GM13976 (cell line): ENCODE data around the gene INPP5J.

Experiments used
- DNase-seq: peaks from one replicate; pipeline ENCODE4 v3.0.0; 2012; ENCODE audit warnings: low spot score
- CTCF ChIP-seq: IDR thresholded peaks from 2 replicates; pipeline ENCODE4 v1.5.1; 2012; ENCODE audit warnings: borderline replicate concordance, mild to moderate bottlenecking; ENCODE audit not compliant: insufficient read depth; ENCODE audit errors: extremely low read depth, missing control alignments, control extremely low read depth
- in situ Hi-C: fragments of 300-500 bp; cut with MboI; formaldehyde crosslinking; loops from one replicate; pipeline ENCODE4 v1.12.0; 2022; ENCODE audit warnings: low sequenced_read_pairs, mixed read lengths, inconsistent platforms; ENCODE audit not compliant: unreplicated experiment

INPP5J gene

GRCh38 chr22:31148488-31148887, 25.7 kb downstream of the INPP5J start:
- no peak for TF ChIP-seq CTCF
- DNase-seq = no peak
- in situ Hi-C loops = no loop called here

- TF ChIP-seq CTCF = peak; percentile 73
- peak; percentile 75 for DNase-seq
- in situ Hi-C loops = no loop called here
These were observed 26.3 kb downstream of the INPP5J start for GRCh38 chr22:31148953-31149627.

GRCh38 chr22:31150615-31151014, 27.8 kb downstream of the INPP5J start:
- no peak for DNase-seq
- no peak for TF ChIP-seq CTCF
- in situ Hi-C loops = no loop called here

DNA sequence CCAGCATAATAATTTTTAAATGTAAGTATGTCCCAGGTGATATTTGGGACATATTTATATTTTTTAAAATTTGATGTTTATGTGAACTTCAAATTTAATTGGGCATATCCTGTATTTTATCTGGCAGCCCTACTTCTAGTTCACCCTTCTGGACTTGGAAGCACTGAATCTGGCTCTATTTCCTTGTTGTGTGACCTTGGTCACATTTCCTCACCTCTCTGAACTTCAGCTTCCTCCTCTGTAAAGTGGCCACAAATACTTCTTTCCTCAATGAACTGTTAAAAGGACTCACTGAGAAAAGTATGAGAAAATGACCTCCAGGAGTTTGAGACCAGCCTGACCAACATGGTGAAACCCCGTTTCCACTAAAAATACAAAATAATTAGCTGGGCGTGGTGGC, 29.1 kb downstream of the INPP5J start:
- TF ChIP-seq CTCF = no peak
- no peak for DNase-seq
- in situ Hi-C loops = no loop called here

- DNase-seq = no peak
- TF ChIP-seq CTCF = no peak
- in situ Hi-C loops = no loop called here
These were observed 30.6 kb downstream of the INPP5J start for GRCh38 chr22:31153357-31153756.

DNA sequence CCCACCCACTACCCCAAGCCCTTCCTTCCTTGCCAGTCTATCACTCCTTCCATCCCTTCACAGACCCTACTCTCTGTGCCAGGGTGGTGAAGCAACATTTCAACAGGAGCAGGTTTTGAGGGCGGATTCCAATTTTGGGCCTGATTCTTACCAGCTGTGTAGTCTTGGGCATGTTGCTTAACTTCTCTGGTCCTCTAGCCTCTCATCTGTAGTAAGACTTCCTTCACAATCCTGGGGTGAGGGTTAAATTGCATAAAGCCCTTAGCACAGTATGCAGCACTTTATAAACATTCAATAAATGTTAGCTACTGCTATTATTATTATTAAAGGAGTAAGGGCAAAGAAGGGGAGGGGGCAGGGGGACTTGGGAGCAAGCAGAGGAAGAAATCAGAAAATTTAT, 32.2 kb downstream of the INPP5J start:
- no peak for DNase-seq
- in situ Hi-C loops = no loop called here
- TF ChIP-seq CTCF = no peak
